Prostate gland (tissue), 2 donors: ENCODE data around the gene CCS.
A peak's percentile ranks its signal among the peaks of the same experiment; 100 is the strongest.

ENCODE experiments used
- CTCF ChIP-seq, 4 experiments: fragments of 200-600 bp in 2 of 4; fragments of 450-650 bp in 2 of 4; sonication (generic) in 2 of 4; IDR thresholded peaks; 1 replicate in 3 of 4; 2 replicates in 1 of 4; pipeline ENCODE4 v1.5.1; 2016 to 2019; ENCODE audit warnings: antibody characterized with exemption in 4 of 4, mild to moderate bottlenecking in 2 of 4, moderate library complexity in 2 of 4
- POLR2A ChIP-seq: fragments of 450-650 bp; IDR thresholded peaks from one replicate; pipeline ENCODE4 v1.6.1; 2016; ENCODE audit warnings: antibody characterized with exemption, mild to moderate bottlenecking

- TF ChIP-seq CTCF (IDR thresholded peaks at IDR 0.05) (peak; percentile 62 to 94 (median 83)), POLR2A (no peak)
Measured at GRCh38 chr11:66579017-66579606, 13.9 kb upstream of the CCS start.
